ENCODE measurements around the gene SMG5.

- TF ChIP-seq EZH2 (IDR thresholded peaks at IDR 0.05; ENCODE audit: low read length, unreplicated experiment) (no peak), CTCF (conservative IDR thresholded peaks at IDR 0.05; ENCODE audit: low read depth, low read length) (no peak), EZH2phosphoT487 (IDR thresholded peaks at IDR 0.05; ENCODE audit: borderline replicate concordance, low read length) (no peak)
Measured at GRCh38 chr1:156285437-156285836, 2.8 kb upstream of the SMG5 start.
